ENCODE measurements around the gene HGF. TPM values are rescaled to one million over a fixed set of nuclear protein-coding genes. Genes with fewer than 3 reads are reported as not detected.

Gene HGF
- total and polyA plus RNA-seq, 2 of the 13 experiments (the other 11 are each of a cell fraction or from before 2014, with no cell fraction given), result not detected

- TF ChIP-seq, protein P1, sequence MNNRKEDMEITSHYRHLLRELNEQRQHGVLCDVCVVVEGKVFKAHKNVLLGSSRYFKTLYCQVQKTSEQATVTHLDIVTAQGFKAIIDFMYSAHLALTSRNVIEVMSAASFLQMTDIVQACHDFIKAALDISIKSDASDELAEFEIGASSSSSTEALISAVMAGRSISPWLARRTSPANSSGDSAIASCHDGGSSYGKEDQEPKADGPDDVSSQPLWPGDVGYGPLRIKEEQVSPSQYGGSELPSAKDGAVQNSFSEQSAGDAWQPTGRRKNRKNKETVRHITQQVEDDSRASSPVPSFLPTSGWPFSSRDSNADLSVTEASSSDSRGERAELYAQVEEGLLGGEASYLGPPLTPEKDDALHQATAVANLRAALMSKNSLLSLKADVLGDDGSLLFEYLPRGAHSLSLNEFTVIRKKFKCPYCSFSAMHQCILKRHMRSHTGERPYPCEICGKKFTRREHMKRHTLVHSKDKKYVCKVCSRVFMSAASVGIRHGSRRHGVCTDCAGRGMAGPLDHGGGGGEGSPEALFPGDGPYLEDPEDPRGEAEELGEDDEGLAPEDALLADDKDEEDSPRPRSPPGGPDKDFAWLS (CRISPR knock-in tag; IDR thresholded peaks at IDR 0.05; ENCODE audit: borderline replicate concordance), result no peak
- TF ChIP-seq ELF4 (CRISPR knock-in tag; IDR thresholded peaks at IDR 0.05; ENCODE audit: borderline replicate concordance) (no peak), BORCS8-MEF2B (CRISPR knock-in tag; IDR thresholded peaks at IDR 0.05) (no peak), U2AF2 (IDR thresholded peaks at IDR 0.05; ENCODE audit: low read depth, low read length) (no peak), KMT2B (CRISPR knock-in tag; IDR thresholded peaks at IDR 0.05) (no peak), TARDBP (CRISPR knock-in tag; IDR thresholded peaks at IDR 0.05) (no peak)
These were observed 65.3 kb downstream of the HGF start (continued) for GRCh38 chr7:81704595-81704994.

GRCh38 chr7:81698965-81699364, 70.9 kb downstream of the HGF start:
- Histone ChIP-seq H3K9ac (ENCODE audit: insufficient read depth, low read depth, low read length) (no peak overlapping the region), H3K79me2 (ENCODE audit: insufficient read depth, low read length) (no peaks in the 10 kb centered on the region), H3K27ac (ENCODE audit: extremely low read length, insufficient read depth, low read length) (no peak overlapping the region), H2AFZ (ENCODE audit: low read length) (no peak overlapping the region), H4K20me1 (ENCODE audit: insufficient read depth, low read length) (no peaks in the 10 kb centered on the region), H3K36me3 (replicated peaks in 1 of 2; ENCODE audit: control insufficient read depth in 1 of 2, insufficient read depth in 2 of 2, low read length in 2 of 2) (no peaks in the 10 kb centered on the region), H3K4me2 (ENCODE audit: low read depth, low read length) (no peak overlapping the region), H3K27me3 (ENCODE audit: control insufficient read depth in 1 of 2, insufficient read depth in 2 of 2, low read length in 2 of 2) (no peaks in the 10 kb centered on the region), H3K4me1 (ENCODE audit: insufficient read depth, low read length) (no peaks in the 10 kb centered on the region), H3K4me3 (replicated peaks in 1 of 3; ENCODE audit: insufficient read depth in 1 of 3, low read depth in 2 of 3, low read length in 3 of 3) (no peak overlapping the region), H3K9me3 (ENCODE audit: low read length) (no peaks in the 10 kb centered on the region)
- ChIA-PET CTCF (ENCODE audit: low intra/inter-chr PET ratio, low total read pairs) (no interaction called here), POLR2A (no interaction called here)
- DNase-seq (ENCODE audit: low spot score) (no peak), FAIRE-seq (no peak), ATAC-seq (no peak)
- intact Hi-C loops (cut with micrococcal nuclease; ENCODE audit: unreplicated experiment), result no loop called here
- TF ChIP-seq KDM2A (CRISPR knock-in tag; IDR thresholded peaks at IDR 0.05; ENCODE audit: borderline replicate concordance, low read depth) (no peak), ZNF7 (CRISPR knock-in tag; IDR thresholded peaks at IDR 0.05) (no peak), ZFP62 (CRISPR knock-in tag; IDR thresholded peaks at IDR 0.05) (no peak), RBM22 (optimal IDR thresholded peaks at IDR 0.05; ENCODE audit: low read length) (no peak), ADNP (CRISPR knock-in tag; IDR thresholded peaks at IDR 0.05) (no peak), ZKSCAN5 (CRISPR knock-in tag; IDR thresholded peaks at IDR 0.05) (no peak), CAMTA2 (CRISPR knock-in tag; IDR thresholded peaks at IDR 0.05; ENCODE audit: borderline replicate concordance) (no peak), HNF4A (CRISPR knock-in tag; IDR thresholded peaks at IDR 0.05) (no peak), HOXA7 (CRISPR knock-in tag; IDR thresholded peaks at IDR 0.05) (no peak), ZNF136 (CRISPR knock-in tag; IDR thresholded peaks at IDR 0.05; ENCODE audit: low read depth) (no peak), ZNF737 (CRISPR knock-in tag; IDR thresholded peaks at IDR 0.05; ENCODE audit: borderline replicate concordance) (no peak), PHF5A (CRISPR knock-in tag; IDR thresholded peaks at IDR 0.05; ENCODE audit: low read depth, unreplicated experiment) (no peak), MAFK (conservative IDR thresholded peaks at IDR 0.05 in 1 of 2, IDR thresholded peaks at IDR 0.05 in 1 of 2; ENCODE audit: low read length in 2 of 2) (no peak)
- TF ChIP-seq, protein P2, sequence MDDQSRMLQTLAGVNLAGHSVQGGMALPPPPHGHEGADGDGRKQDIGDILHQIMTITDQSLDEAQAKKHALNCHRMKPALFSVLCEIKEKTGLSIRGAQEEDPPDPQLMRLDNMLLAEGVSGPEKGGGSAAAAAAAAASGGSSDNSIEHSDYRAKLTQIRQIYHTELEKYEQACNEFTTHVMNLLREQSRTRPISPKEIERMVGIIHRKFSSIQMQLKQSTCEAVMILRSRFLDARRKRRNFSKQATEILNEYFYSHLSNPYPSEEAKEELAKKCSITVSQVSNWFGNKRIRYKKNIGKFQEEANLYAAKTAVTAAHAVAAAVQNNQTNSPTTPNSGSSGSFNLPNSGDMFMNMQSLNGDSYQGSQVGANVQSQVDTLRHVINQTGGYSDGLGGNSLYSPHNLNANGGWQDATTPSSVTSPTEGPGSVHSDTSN (CRISPR knock-in tag; IDR thresholded peaks at IDR 0.05; ENCODE audit: borderline replicate concordance), result no peak
- TF ChIP-seq, protein P3, sequence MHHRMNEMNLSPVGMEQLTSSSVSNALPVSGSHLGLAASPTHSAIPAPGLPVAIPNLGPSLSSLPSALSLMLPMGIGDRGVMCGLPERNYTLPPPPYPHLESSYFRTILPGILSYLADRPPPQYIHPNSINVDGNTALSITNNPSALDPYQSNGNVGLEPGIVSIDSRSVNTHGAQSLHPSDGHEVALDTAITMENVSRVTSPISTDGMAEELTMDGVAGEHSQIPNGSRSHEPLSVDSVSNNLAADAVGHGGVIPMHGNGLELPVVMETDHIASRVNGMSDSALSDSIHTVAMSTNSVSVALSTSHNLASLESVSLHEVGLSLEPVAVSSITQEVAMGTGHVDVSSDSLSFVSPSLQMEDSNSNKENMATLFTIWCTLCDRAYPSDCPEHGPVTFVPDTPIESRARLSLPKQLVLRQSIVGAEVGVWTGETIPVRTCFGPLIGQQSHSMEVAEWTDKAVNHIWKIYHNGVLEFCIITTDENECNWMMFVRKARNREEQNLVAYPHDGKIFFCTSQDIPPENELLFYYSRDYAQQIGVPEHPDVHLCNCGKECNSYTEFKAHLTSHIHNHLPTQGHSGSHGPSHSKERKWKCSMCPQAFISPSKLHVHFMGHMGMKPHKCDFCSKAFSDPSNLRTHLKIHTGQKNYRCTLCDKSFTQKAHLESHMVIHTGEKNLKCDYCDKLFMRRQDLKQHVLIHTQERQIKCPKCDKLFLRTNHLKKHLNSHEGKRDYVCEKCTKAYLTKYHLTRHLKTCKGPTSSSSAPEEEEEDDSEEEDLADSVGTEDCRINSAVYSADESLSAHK (CRISPR knock-in tag; IDR thresholded peaks at IDR 0.05; ENCODE audit: borderline replicate concordance), result no peak
- no TSS peak for BruUV-seq (replicated peaks)
- in situ Hi-C loops (cut with HindIII; ENCODE audit: extremely low pct_ligation_motif_present, low pct_unique_long_range_greater_than_20kb), result no loop called here

Data from HepG2 (cell line).